ENCODE results near the gene HNRNPA3. TPM values are rescaled to one million over a fixed set of nuclear protein-coding genes. Genes with fewer than 3 reads are reported as not detected.
"Not testable (repeated sequence)": the region's sequence is repeated elsewhere in the genome, so short reads cannot be mapped to it uniquely, and the experiment has no call there.

Gene HNRNPA3
- total RNA-seq, 1 donor from 2014 or later: 339 TPM

DNA sequence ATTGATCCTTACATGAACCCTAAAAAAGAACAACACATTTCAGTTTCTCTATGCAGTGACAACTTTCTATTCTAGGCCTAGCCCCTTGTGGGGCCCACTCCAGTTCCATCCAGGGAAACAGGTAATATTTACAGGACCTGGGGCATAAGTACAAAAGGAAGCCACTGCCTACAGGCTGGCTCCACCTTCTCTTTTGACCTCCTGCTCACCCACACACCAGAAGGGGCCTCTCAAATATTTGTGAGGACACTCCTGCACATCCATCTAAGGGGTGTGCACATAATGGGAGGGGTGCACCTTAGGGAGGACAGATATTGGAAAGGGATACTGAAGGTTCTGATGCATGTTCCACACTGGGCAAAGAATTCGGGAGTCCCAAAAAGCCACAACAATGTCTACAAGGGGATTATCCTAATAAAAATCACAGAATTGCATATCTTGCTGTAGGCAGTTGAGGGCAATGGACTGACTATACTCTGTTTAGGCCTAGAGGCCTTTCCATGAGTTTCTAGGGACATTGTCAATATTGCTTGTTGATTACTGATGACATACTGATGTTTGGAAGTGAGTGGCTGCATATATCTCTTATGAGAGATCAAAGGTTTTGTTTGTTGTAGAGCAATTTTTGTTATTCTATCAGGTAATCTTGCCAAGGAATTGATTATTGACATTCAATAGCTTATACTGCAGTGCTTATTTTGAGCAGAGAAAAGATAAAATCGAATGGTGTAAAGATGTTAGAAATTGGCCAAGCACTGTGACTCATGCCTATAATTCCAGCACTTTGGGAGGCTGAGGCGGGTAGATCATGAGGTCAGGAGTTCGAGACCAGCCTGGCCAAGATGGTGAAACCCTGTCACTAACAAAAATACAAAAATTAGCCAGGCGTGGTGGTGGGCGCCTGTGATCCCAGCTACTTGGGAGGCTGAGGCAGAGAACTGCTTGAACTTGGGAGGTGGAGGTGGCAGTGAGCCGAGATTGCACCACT lies 23.8 kb upstream of the HNRNPA3 start:
- no peak for DNase-seq (ENCODE audit: low spot score, unreplicated experiment)
- TF ChIP-seq, protein P1, sequence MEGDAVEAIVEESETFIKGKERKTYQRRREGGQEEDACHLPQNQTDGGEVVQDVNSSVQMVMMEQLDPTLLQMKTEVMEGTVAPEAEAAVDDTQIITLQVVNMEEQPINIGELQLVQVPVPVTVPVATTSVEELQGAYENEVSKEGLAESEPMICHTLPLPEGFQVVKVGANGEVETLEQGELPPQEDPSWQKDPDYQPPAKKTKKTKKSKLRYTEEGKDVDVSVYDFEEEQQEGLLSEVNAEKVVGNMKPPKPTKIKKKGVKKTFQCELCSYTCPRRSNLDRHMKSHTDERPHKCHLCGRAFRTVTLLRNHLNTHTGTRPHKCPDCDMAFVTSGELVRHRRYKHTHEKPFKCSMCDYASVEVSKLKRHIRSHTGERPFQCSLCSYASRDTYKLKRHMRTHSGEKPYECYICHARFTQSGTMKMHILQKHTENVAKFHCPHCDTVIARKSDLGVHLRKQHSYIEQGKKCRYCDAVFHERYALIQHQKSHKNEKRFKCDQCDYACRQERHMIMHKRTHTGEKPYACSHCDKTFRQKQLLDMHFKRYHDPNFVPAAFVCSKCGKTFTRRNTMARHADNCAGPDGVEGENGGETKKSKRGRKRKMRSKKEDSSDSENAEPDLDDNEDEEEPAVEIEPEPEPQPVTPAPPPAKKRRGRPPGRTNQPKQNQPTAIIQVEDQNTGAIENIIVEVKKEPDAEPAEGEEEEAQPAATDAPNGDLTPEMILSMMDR (IDR thresholded peaks at IDR 0.05; ENCODE audit: unreplicated experiment): no peak
- Mint-ChIP-seq H3K27me3 (no peaks in the 10 kb centered on the region), H3K9me3 (ENCODE audit: low read depth) (no peaks in the 10 kb centered on the region), H3K4me1 (ENCODE audit: low read depth) (peaks cover 9% of the 10 kb centered on the region), H3K36me3 (ENCODE audit: insufficient read depth) (no peaks in the 10 kb centered on the region), H3K27ac (peak overlapping the region; percentile 31), H3K4me3 (ENCODE audit: low read depth) (no peak overlapping the region)

DNA sequence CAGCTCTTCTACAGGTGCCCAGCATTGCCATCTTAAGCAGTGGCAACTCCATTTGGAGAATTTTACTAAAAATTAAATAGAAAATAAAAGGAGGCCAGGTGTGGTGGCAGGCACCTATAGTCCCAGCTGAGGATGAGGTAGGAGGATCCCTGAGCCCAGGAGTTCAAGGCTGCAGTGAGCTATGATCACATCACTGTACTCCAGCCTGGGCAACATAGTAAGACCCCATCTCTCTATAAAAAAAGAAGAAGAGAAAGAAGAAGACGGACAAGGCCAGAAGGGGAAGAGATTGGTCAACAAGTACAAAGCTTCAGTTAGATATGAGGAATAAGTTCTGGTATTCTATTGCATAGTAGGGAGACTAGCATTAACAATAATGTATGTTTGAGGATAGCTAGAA lies 21.7 kb upstream of the HNRNPA3 start:
- Mint-ChIP-seq H3K27ac (no peak overlapping the region), H3K27me3 (no peaks in the 10 kb centered on the region), H3K4me1 (ENCODE audit: low read depth) (peaks cover 9% of the 10 kb centered on the region), H3K9me3 (ENCODE audit: low read depth) (no peaks in the 10 kb centered on the region), H3K4me3 (ENCODE audit: low read depth) (no peak overlapping the region), H3K36me3 (ENCODE audit: insufficient read depth) (no peaks in the 10 kb centered on the region)
- DNase-seq (ENCODE audit: low spot score, unreplicated experiment): no peak
- TF ChIP-seq, protein P1 (IDR thresholded peaks at IDR 0.05; ENCODE audit: unreplicated experiment): no peak

DNA sequence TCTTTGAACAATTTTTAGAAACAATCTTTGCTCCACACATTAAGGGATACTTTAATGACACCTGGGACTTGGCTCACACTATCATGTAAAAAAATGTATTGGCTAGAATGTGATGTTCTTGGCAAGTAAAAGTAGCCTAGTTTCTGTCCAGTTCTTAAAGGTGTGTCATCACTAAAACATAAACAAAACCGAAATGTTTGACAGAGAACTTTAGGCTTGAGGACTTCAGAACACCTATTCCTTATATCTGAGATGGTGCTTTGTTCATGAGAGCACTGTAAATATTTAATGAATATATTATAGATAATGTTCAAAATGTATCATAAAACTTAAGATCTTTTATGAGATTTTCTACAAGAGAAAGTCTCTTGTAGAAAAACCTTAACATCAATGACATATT lies 19.8 kb upstream of the HNRNPA3 start:
- H3K27ac Mint-ChIP-seq: no peak overlapping the region
- H3K4me3 Mint-ChIP-seq (ENCODE audit: low read depth): no peak overlapping the region
- no peaks in the 10 kb centered on the region for H3K27me3 Mint-ChIP-seq
- no peaks in the 10 kb centered on the region for H3K9me3 Mint-ChIP-seq (ENCODE audit: low read depth)
- DNase-seq (ENCODE audit: low spot score, unreplicated experiment): no peak
- peaks cover 4% of the 10 kb centered on the region for H3K4me1 Mint-ChIP-seq (ENCODE audit: low read depth)
- TF ChIP-seq, protein P1 (IDR thresholded peaks at IDR 0.05; ENCODE audit: unreplicated experiment): no peak
- H3K36me3 Mint-ChIP-seq (ENCODE audit: insufficient read depth): no peaks in the 10 kb centered on the region

DNA sequence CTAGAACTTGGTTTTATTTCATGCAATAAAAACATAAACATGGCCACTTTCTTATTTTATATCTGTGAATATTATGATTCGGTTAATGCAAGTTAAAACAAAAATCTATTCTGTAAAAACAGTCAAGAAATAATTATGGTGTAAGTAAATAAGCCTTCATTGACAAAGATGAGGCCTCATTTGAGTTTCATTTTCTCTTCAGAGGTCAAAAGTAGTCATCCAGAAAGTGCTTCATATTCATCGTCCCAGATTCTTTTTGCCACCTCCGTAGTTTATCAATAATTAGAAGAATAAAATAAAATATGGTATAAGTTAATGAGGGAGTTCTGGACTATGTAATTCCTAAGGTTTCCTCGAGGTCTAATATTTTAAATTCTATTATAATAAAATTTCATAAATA lies 19.4 kb upstream of the HNRNPA3 start:
- Mint-ChIP-seq H3K4me1 (ENCODE audit: low read depth) (peaks cover 2% of the 10 kb centered on the region), H3K4me3 (ENCODE audit: low read depth) (no peak overlapping the region), H3K36me3 (ENCODE audit: insufficient read depth) (no peaks in the 10 kb centered on the region), H3K27me3 (no peaks in the 10 kb centered on the region), H3K27ac (no peak overlapping the region), H3K9me3 (ENCODE audit: low read depth) (no peaks in the 10 kb centered on the region)
- no peak for DNase-seq (ENCODE audit: low spot score, unreplicated experiment)
- TF ChIP-seq, protein P1 (IDR thresholded peaks at IDR 0.05; ENCODE audit: unreplicated experiment): no peak

DNA sequence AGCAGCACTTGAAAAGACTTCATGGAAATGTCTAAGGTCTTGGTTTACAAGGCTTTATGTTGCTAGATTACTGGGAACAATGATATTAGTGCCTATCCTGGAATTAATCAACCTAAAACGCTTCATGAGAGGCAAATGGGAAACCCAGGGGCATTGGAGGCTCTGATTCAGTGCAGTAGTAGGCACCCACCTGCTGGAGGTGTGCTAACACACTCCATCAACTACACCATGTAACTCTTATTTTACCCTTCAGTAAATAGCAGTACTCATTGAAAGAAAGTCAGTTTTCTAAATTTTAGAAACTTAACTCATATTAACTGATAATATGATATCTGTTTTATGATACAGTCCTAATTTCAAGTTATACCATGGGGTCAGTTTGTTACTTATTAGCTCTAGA lies 17.4 kb upstream of the HNRNPA3 start:
- Mint-ChIP-seq H3K4me1 (ENCODE audit: low read depth) (no peaks in the 10 kb centered on the region), H3K27ac (no peak overlapping the region), H3K9me3 (ENCODE audit: low read depth) (no peaks in the 10 kb centered on the region), H3K4me3 (ENCODE audit: low read depth) (no peak overlapping the region), H3K36me3 (ENCODE audit: insufficient read depth) (no peaks in the 10 kb centered on the region), H3K27me3 (no peaks in the 10 kb centered on the region)
- TF ChIP-seq, protein P1 (IDR thresholded peaks at IDR 0.05; ENCODE audit: unreplicated experiment): no peak
- DNase-seq (ENCODE audit: low spot score, unreplicated experiment): no peak

DNA sequence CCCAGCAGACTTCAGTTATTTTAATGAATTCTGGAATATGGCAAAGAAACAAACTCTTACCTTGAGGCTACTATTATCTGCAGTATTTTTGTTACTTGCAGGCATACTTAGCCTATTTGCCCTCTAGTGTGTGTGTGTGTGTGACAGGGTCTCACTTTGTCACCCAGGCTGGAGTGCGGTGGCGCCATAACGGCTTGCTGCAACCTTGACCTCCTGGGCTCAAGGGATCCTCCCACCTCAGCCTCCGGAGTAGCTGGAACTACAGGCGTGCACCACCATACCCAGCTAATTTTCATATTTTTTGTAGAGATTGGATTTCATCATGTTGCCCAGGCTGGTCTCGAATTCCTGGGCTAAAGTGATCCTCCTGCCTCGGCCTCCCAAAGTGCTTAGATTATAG lies 12.2 kb upstream of the HNRNPA3 start:
- not testable (repeated sequence) for DNase-seq (ENCODE audit: low spot score, unreplicated experiment); H3K9me3 Mint-ChIP-seq (ENCODE audit: low read depth); H3K4me1 Mint-ChIP-seq (ENCODE audit: low read depth); H3K27me3 Mint-ChIP-seq; H3K27ac Mint-ChIP-seq; H3K36me3 Mint-ChIP-seq (ENCODE audit: insufficient read depth); H3K4me3 Mint-ChIP-seq (ENCODE audit: low read depth)
